ENCODE data around the gene GREB1. TPM values are rescaled to one million over a fixed set of nuclear protein-coding genes. Genes with fewer than 3 reads are reported as not detected.

The GREB1 gene
- total and polyA plus RNA-seq, 2 donors: 0.24 to 0.43 TPM

GRCh38 chr2:11542275-11542819 is 8.5 kb downstream of the GREB1 start:
- WGBS: 80% methylated on average over 11 of the region's 11 CpGs
- no peak overlapping the region for H3K4me3 ChIP-seq (ENCODE audit: low read length in 2 of 2)
- no peak for DNase-seq (ENCODE audit: low read depth in 6 of 9, low spot score in 9 of 9)
- H3K36me3 ChIP-seq (ENCODE audit: control insufficient read depth in 2 of 2, insufficient read depth in 2 of 2, low read length in 1 of 2): no peaks in the 10 kb centered on the region
- H3K27ac ChIP-seq (ENCODE audit: low read depth in 1 of 2, low read length in 1 of 2): no peak overlapping the region
- H3K27me3 ChIP-seq (ENCODE audit: control insufficient read depth in 2 of 2, insufficient read depth in 1 of 2, low read length in 1 of 2): peaks cover 0 to 13% of the 10 kb centered on the region in 2 donors
- H3K4me1 ChIP-seq (ENCODE audit: control insufficient read depth in 2 of 2, insufficient read depth in 2 of 2, low read length in 2 of 2): no peaks in the 10 kb centered on the region
- no peaks in the 10 kb centered on the region for H3K9me3 ChIP-seq (ENCODE audit: control insufficient read depth in 2 of 2, insufficient read depth in 1 of 2, low read length in 1 of 2)

GRCh38 chr2:11543337-11544216 is 9.7 kb downstream of the GREB1 start:
- WGBS: 93% methylated on average over 11 of the region's 11 CpGs
- DNase-seq (ENCODE audit: low read depth in 6 of 9, low spot score in 9 of 9): no peak
- H3K36me3 ChIP-seq (ENCODE audit: control insufficient read depth in 2 of 2, insufficient read depth in 2 of 2, low read length in 1 of 2): no peaks in the 10 kb centered on the region

GRCh38 chr2:11546072-11546471 is 12.2 kb downstream of the GREB1 start:
- no peaks in the 10 kb centered on the region for H3K9me3 ChIP-seq (ENCODE audit: control insufficient read depth in 2 of 2, insufficient read depth in 1 of 2, low read length in 1 of 2)
- no peaks in the 10 kb centered on the region for H3K4me1 ChIP-seq (ENCODE audit: control insufficient read depth in 2 of 2, insufficient read depth in 2 of 2, low read length in 2 of 2)
- no peak for DNase-seq (ENCODE audit: low read depth in 6 of 9, low spot score in 9 of 9)
- H3K36me3 ChIP-seq (ENCODE audit: control insufficient read depth in 2 of 2, insufficient read depth in 2 of 2, low read length in 1 of 2): no peaks in the 10 kb centered on the region
- no peak overlapping the region for H3K4me3 ChIP-seq (ENCODE audit: low read length in 2 of 2)
- peaks cover 0 to 7% of the 10 kb centered on the region in 2 donors for H3K27me3 ChIP-seq (ENCODE audit: control insufficient read depth in 2 of 2, insufficient read depth in 1 of 2, low read length in 1 of 2)
- H3K27ac ChIP-seq (ENCODE audit: low read depth in 1 of 2, low read length in 1 of 2): no peak overlapping the region
- WGBS: 89% methylated on average over 6 of the region's 6 CpGs

More at GRCh38 chr2:11543337-11544216, 9.7 kb downstream of the GREB1 start:
- Histone ChIP-seq H3K4me3 (ENCODE audit: low read length in 2 of 2) (no peak overlapping the region), H3K4me1 (ENCODE audit: control insufficient read depth in 2 of 2, insufficient read depth in 2 of 2, low read length in 2 of 2) (no peaks in the 10 kb centered on the region), H3K27ac (ENCODE audit: low read depth in 1 of 2, low read length in 1 of 2) (no peak overlapping the region), H3K27me3 (ENCODE audit: control insufficient read depth in 2 of 2, insufficient read depth in 1 of 2, low read length in 1 of 2) (peaks cover 0 to 13% of the 10 kb centered on the region in 2 donors), H3K9me3 (ENCODE audit: control insufficient read depth in 2 of 2, insufficient read depth in 1 of 2, low read length in 1 of 2) (no peaks in the 10 kb centered on the region)

DNA sequence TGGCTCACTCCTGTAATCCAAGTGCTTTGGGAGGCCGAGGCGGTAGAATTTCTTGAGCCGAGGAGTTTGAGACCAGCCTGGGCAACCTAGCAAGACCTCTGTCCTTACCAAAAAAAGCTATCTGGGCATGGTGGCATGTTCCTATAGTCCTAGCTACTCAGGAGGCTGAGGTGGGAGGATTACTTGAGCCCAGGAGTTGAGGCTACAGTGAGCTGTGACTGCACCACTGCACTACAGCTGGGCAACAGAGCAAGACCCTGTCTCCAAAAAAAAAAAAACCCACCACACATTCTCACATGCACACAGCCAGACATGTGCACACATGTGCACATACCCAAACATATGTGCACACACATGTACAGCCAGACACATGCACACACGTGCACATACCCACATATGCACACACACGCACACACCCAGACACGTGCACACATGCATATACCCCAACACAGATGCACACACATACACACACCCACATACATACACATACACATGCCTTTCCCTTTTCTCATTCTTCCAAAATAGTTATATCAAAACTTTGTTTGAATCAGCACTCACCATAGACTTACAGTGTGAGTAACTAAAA is 14.2 kb downstream of the GREB1 start:
- no peaks in the 10 kb centered on the region for H3K4me1 ChIP-seq (ENCODE audit: control insufficient read depth in 2 of 2, insufficient read depth in 2 of 2, low read length in 2 of 2)
- no peak overlapping the region for H3K4me3 ChIP-seq (ENCODE audit: low read length in 2 of 2)
- H3K36me3 ChIP-seq (ENCODE audit: control insufficient read depth in 2 of 2, insufficient read depth in 2 of 2, low read length in 1 of 2): no peaks in the 10 kb centered on the region
- H3K9me3 ChIP-seq (ENCODE audit: control insufficient read depth in 2 of 2, insufficient read depth in 1 of 2, low read length in 1 of 2): no peaks in the 10 kb centered on the region
- H3K27ac ChIP-seq (ENCODE audit: low read depth in 1 of 2, low read length in 1 of 2): no peak overlapping the region
- peaks cover 0 to 3% of the 10 kb centered on the region in 2 donors for H3K27me3 ChIP-seq (ENCODE audit: control insufficient read depth in 2 of 2, insufficient read depth in 1 of 2, low read length in 1 of 2)
- DNase-seq (ENCODE audit: low read depth in 6 of 9, low spot score in 9 of 9): no peak
- 88% methylated on average over 6 of the region's 6 CpGs for WGBS

DNA sequence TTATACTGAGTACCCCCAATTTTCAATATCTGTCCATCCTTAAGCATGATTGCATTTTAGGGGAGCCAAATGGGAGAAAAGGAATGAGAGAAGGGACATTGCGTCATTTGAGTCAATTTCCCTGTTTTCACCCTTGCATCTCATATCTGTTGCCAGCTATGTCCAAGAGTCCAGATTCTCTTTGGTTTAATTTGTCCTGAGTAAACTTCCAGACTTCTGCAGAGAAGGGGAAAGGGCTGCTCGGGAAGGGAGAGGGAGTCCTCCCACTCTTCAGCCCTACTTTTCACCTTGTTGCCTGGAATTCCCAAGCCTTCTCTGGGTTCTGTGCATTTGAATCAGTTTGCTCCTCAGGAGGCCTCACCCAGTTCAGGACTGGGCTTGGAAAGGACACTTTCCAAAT is 16.5 kb downstream of the GREB1 start:
- Histone ChIP-seq H3K4me1 (ENCODE audit: control insufficient read depth in 2 of 2, insufficient read depth in 2 of 2, low read length in 2 of 2) (no peaks in the 10 kb centered on the region), H3K27ac (ENCODE audit: low read depth in 1 of 2, low read length in 1 of 2) (no peak overlapping the region), H3K9me3 (ENCODE audit: control insufficient read depth in 2 of 2, insufficient read depth in 1 of 2, low read length in 1 of 2) (no peaks in the 10 kb centered on the region), H3K27me3 (ENCODE audit: control insufficient read depth in 2 of 2, insufficient read depth in 1 of 2, low read length in 1 of 2) (peaks cover 0 to 8% of the 10 kb centered on the region in 2 donors), H3K4me3 (ENCODE audit: low read length in 2 of 2) (no peak overlapping the region), H3K36me3 (ENCODE audit: control insufficient read depth in 2 of 2, insufficient read depth in 2 of 2, low read length in 1 of 2) (no peaks in the 10 kb centered on the region)
- 95% methylated on average over 2 of the region's 2 CpGs for WGBS
- DNase-seq (ENCODE audit: low read depth in 6 of 9, low spot score in 9 of 9): no peak

DNA sequence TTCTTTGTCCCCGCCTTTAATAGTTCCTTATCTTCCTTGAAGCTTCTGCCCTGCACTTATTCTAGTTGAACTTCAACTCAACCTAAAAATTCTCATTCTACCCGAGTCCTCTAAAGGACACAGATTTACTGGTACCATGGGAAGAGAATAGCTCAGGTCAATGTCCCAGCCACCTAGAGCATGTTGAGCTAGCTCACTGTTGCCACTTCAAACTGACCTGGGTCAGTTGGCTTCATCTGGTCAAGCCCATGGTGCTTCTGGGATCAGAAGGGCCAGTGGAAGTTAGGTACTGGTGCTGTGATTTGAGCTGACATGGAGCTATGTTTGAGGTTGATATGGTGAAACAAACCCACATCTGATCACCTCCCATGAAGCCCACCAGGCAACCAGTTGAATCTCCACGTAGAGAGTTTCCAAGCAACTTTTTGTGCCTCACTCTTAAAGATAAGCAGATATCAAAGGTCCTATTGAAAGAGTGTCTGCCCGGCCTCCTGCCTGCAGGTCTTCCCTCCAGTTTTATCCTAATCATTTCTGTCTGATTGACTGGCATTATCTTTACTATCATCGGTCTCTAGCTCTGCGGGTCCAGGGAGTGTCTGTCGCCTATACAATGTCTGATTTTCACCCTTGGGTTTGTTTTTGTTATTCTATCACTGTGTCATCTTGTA is 17.2 kb downstream of the GREB1 start:
- no peak overlapping the region for H3K27ac ChIP-seq (ENCODE audit: low read depth in 1 of 2, low read length in 1 of 2)
- no peak overlapping the region for H3K4me3 ChIP-seq (ENCODE audit: low read length in 2 of 2)
- no peaks in the 10 kb centered on the region for H3K9me3 ChIP-seq (ENCODE audit: control insufficient read depth in 2 of 2, insufficient read depth in 1 of 2, low read length in 1 of 2)
- no peaks in the 10 kb centered on the region for H3K36me3 ChIP-seq (ENCODE audit: control insufficient read depth in 2 of 2, insufficient read depth in 2 of 2, low read length in 1 of 2)
- WGBS: 93% methylated on average over 7 of the region's 7 CpGs
- no peaks in the 10 kb centered on the region for H3K4me1 ChIP-seq (ENCODE audit: control insufficient read depth in 2 of 2, insufficient read depth in 2 of 2, low read length in 2 of 2)
- no peak for DNase-seq (ENCODE audit: low read depth in 6 of 9, low spot score in 9 of 9)
- H3K27me3 ChIP-seq (ENCODE audit: control insufficient read depth in 2 of 2, insufficient read depth in 1 of 2, low read length in 1 of 2): peaks cover 0 to 10% of the 10 kb centered on the region in 2 donors

DNA sequence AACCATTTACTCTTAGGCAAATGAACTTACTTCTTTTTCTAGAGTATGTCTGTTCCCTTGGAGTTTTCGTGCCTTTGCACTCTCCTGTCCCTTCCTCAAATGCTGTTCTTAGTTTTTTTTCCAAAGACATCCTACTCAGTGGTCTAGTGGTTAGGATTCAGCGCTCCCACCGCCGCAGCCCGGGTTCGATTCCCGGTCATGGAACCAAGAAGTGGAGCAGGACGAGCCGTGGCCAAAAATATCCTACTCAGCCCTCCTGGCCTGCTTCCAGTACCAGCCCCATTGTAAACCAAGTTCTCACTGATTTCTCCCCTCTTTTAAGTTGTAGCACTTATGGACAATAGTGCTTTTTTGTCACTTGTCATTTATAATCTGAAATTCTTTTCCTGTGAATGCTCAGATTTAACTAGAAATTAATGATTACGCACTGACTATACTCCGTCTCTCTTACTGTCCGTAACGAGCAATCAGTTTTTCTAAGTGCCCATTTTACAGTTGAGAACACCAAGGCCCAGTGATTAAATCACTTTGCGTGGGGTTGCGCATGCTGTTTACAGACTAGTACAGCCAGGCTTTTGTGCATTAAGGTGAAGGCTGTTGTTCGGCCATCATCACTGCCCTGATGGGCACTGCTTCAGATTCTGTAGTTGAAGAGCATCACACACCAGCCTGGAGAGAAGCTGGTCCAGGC is 17.9 kb downstream of the GREB1 start:
- no peak overlapping the region for H3K27ac ChIP-seq (ENCODE audit: low read depth in 1 of 2, low read length in 1 of 2)
- WGBS: 94% methylated on average over 16 of the region's 16 CpGs
- no peak overlapping the region for H3K4me3 ChIP-seq (ENCODE audit: low read length in 2 of 2)
- H3K4me1 ChIP-seq (ENCODE audit: control insufficient read depth in 2 of 2, insufficient read depth in 2 of 2, low read length in 2 of 2): no peaks in the 10 kb centered on the region
- H3K9me3 ChIP-seq (ENCODE audit: control insufficient read depth in 2 of 2, insufficient read depth in 1 of 2, low read length in 1 of 2): no peaks in the 10 kb centered on the region
- no peaks in the 10 kb centered on the region for H3K36me3 ChIP-seq (ENCODE audit: control insufficient read depth in 2 of 2, insufficient read depth in 2 of 2, low read length in 1 of 2)
- DNase-seq (ENCODE audit: low read depth in 6 of 9, low spot score in 9 of 9): no peak
- peaks cover 2 to 16% of the 10 kb centered on the region in 2 donors for H3K27me3 ChIP-seq (ENCODE audit: control insufficient read depth in 2 of 2, insufficient read depth in 1 of 2, low read length in 1 of 2)

- no peak for DNase-seq (ENCODE audit: low read depth in 6 of 9, low spot score in 9 of 9)
- Histone ChIP-seq H3K27me3 (ENCODE audit: control insufficient read depth in 2 of 2, insufficient read depth in 1 of 2, low read length in 1 of 2) (peaks cover 2 to 16% of the 10 kb centered on the region in 2 donors), H3K36me3 (ENCODE audit: control insufficient read depth in 2 of 2, insufficient read depth in 2 of 2, low read length in 1 of 2) (no peaks in the 10 kb centered on the region), H3K9me3 (ENCODE audit: control insufficient read depth in 2 of 2, insufficient read depth in 1 of 2, low read length in 1 of 2) (no peaks in the 10 kb centered on the region), H3K4me3 (ENCODE audit: low read length in 2 of 2) (no peak overlapping the region), H3K27ac (ENCODE audit: low read depth in 1 of 2, low read length in 1 of 2) (no peak overlapping the region), H3K4me1 (ENCODE audit: control insufficient read depth in 2 of 2, insufficient read depth in 2 of 2, low read length in 2 of 2) (no peaks in the 10 kb centered on the region)
- WGBS: 94% methylated on average over 9 of the region's 9 CpGs
Measured at GRCh38 chr2:11552260-11552638, 18.4 kb downstream of the GREB1 start.

Measured in thymus (tissue), 11 donors.